ENCODE measurements around the gene COPE. TPM values are rescaled to one million over a fixed set of nuclear protein-coding genes. Genes with fewer than 3 reads are reported as not detected.

The COPE gene
- total and polyA plus RNA-seq, 2 donors (not counting 1 experiment from before 2014, with no cell fraction given) = 154 to 279 TPM

- Histone ChIP-seq H3K9me3 (ENCODE audit: control extremely low read depth in 1 of 3, control insufficient read depth in 2 of 3, insufficient read depth in 1 of 3, low read length in 2 of 3) (no peaks in the 10 kb centered on the region), H4K20me1 (ENCODE audit: control insufficient read depth, insufficient read depth, low read length, poor library complexity, severe bottlenecking) (peaks cover 87% of the 10 kb centered on the region), H3K9ac (ENCODE audit: low read length) (no peak overlapping the region), H3K4me2 (replicated peaks; ENCODE audit: low read depth, low read length, poor library complexity, severe bottlenecking) (no peak overlapping the region), H3K36me3 (replicated peaks in 1 of 2; ENCODE audit: control extremely low read depth in 1 of 2, control insufficient read depth in 1 of 2, extremely low read depth in 1 of 2, insufficient read depth in 2 of 2, low read length in 1 of 2) (peaks cover 0 to 79% of the 10 kb centered on the region in 2 experiments), H2AFZ (ENCODE audit: insufficient read depth, low read depth, low read length, poor library complexity, severe bottlenecking) (no peak overlapping the region), H3K27ac (ENCODE audit: low read length in 2 of 2) (no peak overlapping the region), H3K27me3 (replicated peaks in 1 of 4; ENCODE audit: control extremely low read depth in 1 of 4, control insufficient read depth in 3 of 4, insufficient read depth in 4 of 4, low read length in 3 of 4) (no peaks in the 10 kb centered on the region), H3K79me2 (ENCODE audit: control insufficient read depth, insufficient read depth, low read length) (peaks cover 69% of the 10 kb centered on the region), H3K4me3 (ENCODE audit: control extremely low read depth in 1 of 5, extremely low read depth in 1 of 5, insufficient read depth in 1 of 5, low read depth in 2 of 5, low read length in 4 of 5) (no peak overlapping the region), H3K4me1 (ENCODE audit: control insufficient read depth in 2 of 2, insufficient read depth in 2 of 2, low read length in 2 of 2) (peaks cover 21 to 39% of the 10 kb centered on the region in 2 donors)
- Mint-ChIP-seq H3K4me1 (peaks cover 42% of the 10 kb centered on the region), H3K4me3 (no peak overlapping the region), H3K9me3 (ENCODE audit: insufficient read depth) (no peaks in the 10 kb centered on the region), H3K27ac (no peak overlapping the region), H3K27me3 (no peaks in the 10 kb centered on the region)
- DNase-seq (no peak), ATAC-seq (ENCODE audit: low read depth) (no peak)
- intact Hi-C loops (cut with micrococcal nuclease) = no loop called here
- ChIA-PET POLR2A (interaction anchor here (0.8 kb wide), 1 partner anchor 237 kb away, joined by 3 read pairs; no protein-coding TSS in a partner anchor), CTCF (interaction anchor here (1.1 to 1.3 kb wide), 3 partner anchors 257 to 331 kb away, joined by 3 to 5 read pairs (median 3); no protein-coding TSS in a partner anchor)
- 98% methylated on average over 24 of the region's 27 CpGs for WGBS (ENCODE audit: insufficient coverage)
- no peak for TF ChIP-seq EZH2 (IDR thresholded peaks at IDR 0.05; ENCODE audit: borderline replicate concordance, insufficient read depth, low read depth, low read length, poor library complexity, severe bottlenecking)
- TF ChIP-seq CTCF (IDR thresholded peaks at IDR 0.05) = no peak
These were observed 68.5 kb downstream of the COPE start for GRCh38 chr19:18850471-18851375.

Measured in B cell (primary cell).